GM19455 (cell line): ENCODE data around the gene EFNA2.
"Not testable (repeated sequence)": the region's sequence is repeated elsewhere in the genome, so short reads cannot be mapped to it uniquely, and the experiment has no call there.

Source experiments
- ATAC-seq: cut with Tn5 transposase; IDR thresholded peaks from one replicate; pipeline ENCODE4 v1.9.1; 2021; ENCODE audit not compliant: unreplicated experiment

The EFNA2 gene

GRCh38 chr19:1295169-1296012 is 9.7 kb downstream of the EFNA2 start:
- no peak for ATAC-seq

GRCh38 chr19:1296078-1296477 is 10.4 kb downstream of the EFNA2 start:
- ATAC-seq = no peak

- no peak for ATAC-seq
Measured at GRCh38 chr19:1296575-1297271, 11.1 kb downstream of the EFNA2 start.

GRCh38 chr19:1298235-1298634 is 12.6 kb downstream of the EFNA2 start:
- ATAC-seq = no peak

GRCh38 chr19:1299801-1300200 is 14.1 kb downstream of the EFNA2 start:
- ATAC-seq = no peak

GRCh38 chr19:1300744-1301490 is 15.2 kb downstream of the EFNA2 start:
- no peak for ATAC-seq

GRCh38 chr19:1302533-1303239 is 17.0 kb downstream of the EFNA2 start:
- no peak for ATAC-seq

- no peak for ATAC-seq
Measured at GRCh38 chr19:1304197-1304924, 18.7 kb downstream of the EFNA2 start.

GRCh38 chr19:1305354-1305753 is 19.7 kb downstream of the EFNA2 start:
- not testable (repeated sequence) for ATAC-seq

- no peak for ATAC-seq
Measured at GRCh38 chr19:1307320-1307719, 21.6 kb downstream of the EFNA2 start.

GRCh38 chr19:1307755-1308303 is 22.2 kb downstream of the EFNA2 start:
- no peak for ATAC-seq

- no peak for ATAC-seq
Measured at GRCh38 chr19:1308718-1309117, 23.0 kb downstream of the EFNA2 start.

- ATAC-seq = no peak
Measured at GRCh38 chr19:1309977-1310852, 24.5 kb downstream of the EFNA2 start.

- ATAC-seq = no peak
Measured at GRCh38 chr19:1310853-1311180, 25.1 kb downstream of the EFNA2 start.

- no peak for ATAC-seq
Measured at GRCh38 chr19:1311543-1312091, 25.9 kb downstream of the EFNA2 start.

- ATAC-seq = no peak
Measured at GRCh38 chr19:1312767-1313694, 27.4 kb downstream of the EFNA2 start.

GRCh38 chr19:1313695-1314613 is 28.3 kb downstream of the EFNA2 start:
- ATAC-seq = no peak
